A549 treated with CpdA at 1 μM for 4 hours (cell line): ENCODE measurements around the gene GXYLT1. TPM values are rescaled to one million over a fixed set of nuclear protein-coding genes. Genes with fewer than 3 reads are reported as not detected.

Source experiments
- total RNA-seq: library from RNA; stranded (reverse); fragments of 200-300 nt; extraction: Qiagen RNA extraction; gene quantifications from 5 replicates; pipeline ENCODE4 v1.2.3, GENCODE V29; 2022; ENCODE audit warnings: low read depth

The GXYLT1 gene
- total RNA-seq = 12.6 to 14.4 TPM (median 13.2 TPM) in 5 replicates

GRCh38 chr12:42144408-42145196 is at the start of gene GXYLT1:
TSS of gene GXYLT1 (minus strand) at chr12:42144874. CDS start at chr12:42144646, 228 bp downstream.

Other genes with a start within 250 kb of the GXYLT1 start
- 21.3 to 26.8 TPM (median 23.3 TPM) in 5 replicates for gene YAF2, start 93.4 kb upstream of the GXYLT1 start, total RNA-seq
- gene ZCRB1, start 181.2 kb upstream of the GXYLT1 start, total RNA-seq = 55.2 to 63.6 TPM (median 62.0 TPM) in 5 replicates
- 49.6 to 76.9 TPM (median 57.1 TPM) in 5 replicates for gene PPHLN1, start 181.3 kb upstream of the GXYLT1 start, total RNA-seq